Astrocyte (in vitro differentiated cells and primary cell): Measurements from ENCODE around the gene PPP1R13B. TPM values are rescaled to one million over a fixed set of nuclear protein-coding genes. Genes with fewer than 3 reads are reported as not detected.

Experiments used
- DNase-seq: peaks from one replicate; pipeline ENCODE4 v3.0.0-alpha.2; 2010; ENCODE audit warnings: low read depth
- FAIRE-seq: peaks from 2 replicates; lab custom pipeline; 2011; peaks lifted over from hg19 to GRCh38; lab: Jason Lieb, UNC
- H2AFZ ChIP-seq: 2 replicates; pipeline ENCODE4 v1.6.0; 2012; ENCODE audit warnings: low read depth, low read length, inconsistent platforms
- H3K27ac ChIP-seq: 2 replicates; pipeline ENCODE4 v1.5.1; 2011; ENCODE audit warnings: low read depth, low read length, inconsistent platforms
- H3K27me3 ChIP-seq: 2 replicates; pipeline ENCODE4 v1.6.0; 2011; ENCODE audit warnings: low read length, inconsistent platforms; ENCODE audit not compliant: insufficient read depth
- H3K36me3 ChIP-seq: 2 replicates; pipeline ENCODE4 v1.5.1; 2011; ENCODE audit warnings: low read length, inconsistent platforms; ENCODE audit not compliant: insufficient read depth
- H3K4me1 ChIP-seq: 2 replicates; pipeline ENCODE4 v1.5.1; 2011; ENCODE audit warnings: low read length, inconsistent platforms; ENCODE audit not compliant: insufficient read depth
- H3K4me2 ChIP-seq: 2 replicates; pipeline ENCODE4 v1.6.0; 2012; ENCODE audit warnings: low read length, inconsistent platforms
- H3K4me3 ChIP-seq: 2 replicates; pipeline ENCODE4 v1.5.1; 2011; ENCODE audit warnings: low read depth, mild to moderate bottlenecking, low read length, inconsistent platforms; ENCODE audit not compliant: insufficient read depth
- H3K79me2 ChIP-seq: 2 replicates; pipeline ENCODE4 v1.6.0; 2012; ENCODE audit warnings: mild to moderate bottlenecking, low read length, inconsistent platforms; ENCODE audit not compliant: insufficient read depth
- H3K9ac ChIP-seq: 2 replicates; pipeline ENCODE4 v1.6.0; 2012; ENCODE audit warnings: mild to moderate bottlenecking, low read length, inconsistent platforms
- H3K9me3 ChIP-seq: 2 replicates; pipeline ENCODE4 v1.5.1; 2012; ENCODE audit warnings: low read depth, mild to moderate bottlenecking, low read length, inconsistent platforms; ENCODE audit not compliant: insufficient read depth
- H4K20me1 ChIP-seq: 2 replicates; pipeline ENCODE4 v1.6.0; 2012; ENCODE audit warnings: low read length, inconsistent platforms; ENCODE audit not compliant: insufficient read depth
- H3K27ac Mint-ChIP-seq: one replicate; pipeline ENCODE4 v1.8.0; 2021; ENCODE audit warnings: mild to moderate bottlenecking, mixed read lengths; ENCODE audit not compliant: unreplicated experiment
- H3K27me3 Mint-ChIP-seq: one replicate; pipeline ENCODE4 v1.8.0; 2021; ENCODE audit warnings: low read depth, mixed read lengths; ENCODE audit not compliant: unreplicated experiment
- H3K36me3 Mint-ChIP-seq: one replicate; pipeline ENCODE4 v1.8.0; 2021; ENCODE audit warnings: low read depth, mixed read lengths; ENCODE audit not compliant: unreplicated experiment
- H3K4me1 Mint-ChIP-seq: one replicate; pipeline ENCODE4 v1.8.0; 2021; ENCODE audit warnings: low read depth, mixed read lengths; ENCODE audit not compliant: unreplicated experiment
- H3K4me3 Mint-ChIP-seq: one replicate; pipeline ENCODE4 v1.8.0; 2021; ENCODE audit warnings: mild to moderate bottlenecking, moderate library complexity, mixed read lengths; ENCODE audit not compliant: unreplicated experiment
- H3K9me3 Mint-ChIP-seq: one replicate; pipeline ENCODE4 v1.8.0; 2021; ENCODE audit warnings: mild to moderate bottlenecking, mixed read lengths; ENCODE audit not compliant: unreplicated experiment
- CTCF ChIP-seq: IDR thresholded peaks from 2 replicates; pipeline ENCODE4 v1.5.1; 2011; ENCODE audit warnings: low read depth, mild to moderate bottlenecking, inconsistent platforms, low read length, moderate library complexity; ENCODE audit not compliant: insufficient read depth
- EZH2 ChIP-seq: IDR thresholded peaks from 2 replicates; pipeline ENCODE4 v1.6.1; 2012; ENCODE audit warnings: mild to moderate bottlenecking, low read length, inconsistent platforms; ENCODE audit not compliant: insufficient read depth
- total RNA-seq: library from RNA; stranded (reverse); gene quantifications from 2 replicates; pipeline ENCODE4 v1.2.1, GENCODE V29; 2021

The PPP1R13B gene
- total RNA-seq, 1 donor from 2014 or later = 7.0 TPM

GRCh38 chr14:103738701-103739451 is 108.5 kb downstream of the PPP1R13B start:
- no peak overlapping the region for H3K4me2 ChIP-seq
- no peak for FAIRE-seq
- Mint-ChIP-seq H3K9me3 (no peaks in the 10 kb centered on the region), H3K27me3 (no peaks in the 10 kb centered on the region), H3K4me3 (no peak overlapping the region), H3K27ac (no peak overlapping the region), H3K36me3 (peaks cover 29% of the 10 kb centered on the region), H3K4me1 (peaks cover 15% of the 10 kb centered on the region)
- DNase-seq = no peak
- no peaks in the 10 kb centered on the region for H3K79me2 ChIP-seq
- H3K27me3 ChIP-seq = no peaks in the 10 kb centered on the region
- H3K36me3 ChIP-seq = peaks cover 3% of the 10 kb centered on the region
- peaks cover 8% of the 10 kb centered on the region for H3K4me1 ChIP-seq
- no peak for TF ChIP-seq CTCF
- no peak for TF ChIP-seq EZH2
- no peak overlapping the region for H3K4me3 ChIP-seq
- H3K9me3 ChIP-seq = no peaks in the 10 kb centered on the region
- H3K27ac ChIP-seq = no peak overlapping the region
- H3K9ac ChIP-seq = no peak overlapping the region
- H2AFZ ChIP-seq = no peak overlapping the region
- H4K20me1 ChIP-seq = peaks cover 11% of the 10 kb centered on the region

- peaks cover 29% of the 10 kb centered on the region for H3K36me3 Mint-ChIP-seq
- Histone ChIP-seq H3K36me3 (peaks cover 10% of the 10 kb centered on the region), H3K9me3 (no peaks in the 10 kb centered on the region), H3K79me2 (no peaks in the 10 kb centered on the region), H2AFZ (no peak overlapping the region), H3K27me3 (no peaks in the 10 kb centered on the region), H3K27ac (no peak overlapping the region), H4K20me1 (peaks cover 16% of the 10 kb centered on the region), H3K4me1 (peaks cover 8% of the 10 kb centered on the region), H3K4me3 (no peak overlapping the region), H3K9ac (no peak overlapping the region), H3K4me2 (no peak overlapping the region)
- peaks cover 15% of the 10 kb centered on the region for H3K4me1 Mint-ChIP-seq
- H3K9me3 Mint-ChIP-seq = no peaks in the 10 kb centered on the region
- no peak overlapping the region for H3K4me3 Mint-ChIP-seq
- TF ChIP-seq EZH2 (no peak), CTCF (no peak)
- H3K27ac Mint-ChIP-seq = no peak overlapping the region
- H3K27me3 Mint-ChIP-seq = no peaks in the 10 kb centered on the region
- FAIRE-seq (no peak), DNase-seq (peak; percentile 24)
Measured at GRCh38 chr14:103738166-103738565, 109.2 kb downstream of the PPP1R13B start.

- DNase-seq (no peak), FAIRE-seq (no peak)
- Mint-ChIP-seq H3K27me3 (no peaks in the 10 kb centered on the region), H3K9me3 (no peaks in the 10 kb centered on the region), H3K4me1 (peaks cover 15% of the 10 kb centered on the region), H3K36me3 (peaks cover 33% of the 10 kb centered on the region), H3K27ac (no peak overlapping the region), H3K4me3 (no peak overlapping the region)
- Histone ChIP-seq H3K4me3 (no peak overlapping the region), H3K27ac (no peak overlapping the region), H3K27me3 (no peaks in the 10 kb centered on the region), H3K79me2 (no peaks in the 10 kb centered on the region), H3K4me1 (peaks cover 8% of the 10 kb centered on the region), H2AFZ (no peak overlapping the region), H3K9ac (no peak overlapping the region), H3K4me2 (no peak overlapping the region), H3K9me3 (no peaks in the 10 kb centered on the region), H4K20me1 (peaks cover 17% of the 10 kb centered on the region), H3K36me3 (peaks cover 10% of the 10 kb centered on the region)
- TF ChIP-seq EZH2 (no peak), CTCF (no peak)
Measured at GRCh38 chr14:103737432-103738045, 109.8 kb downstream of the PPP1R13B start.
